Neural cell (in vitro differentiated cells): ENCODE data around the gene DERA. TPM values are rescaled to one million over a fixed set of nuclear protein-coding genes. Genes with fewer than 3 reads are reported as not detected.

Source experiments
- H2AFZ ChIP-seq: fragments of 200-600, 300-800 bp; sonication (generic), shearing (Covaris generic); 2 replicates; pipeline ENCODE4 v1.6.0; 2014; ENCODE audit warnings: low read depth, mild to moderate bottlenecking, antibody characterized with exemption, low read length, moderate library complexity
- H3F3A ChIP-seq: fragments of 200-600 bp; shearing (Covaris generic); 2 replicates; pipeline ENCODE4 v1.6.1; 2016; ENCODE audit warnings: mild to moderate bottlenecking, moderate library complexity, mixed read lengths, antibody characterized with exemption, low read length; ENCODE audit not compliant: insufficient read depth, poor library complexity, severe bottlenecking
- H3K27ac ChIP-seq: fragments of 200-600, 300-800 bp; sonication (generic), shearing (Covaris generic); 2 replicates; pipeline ENCODE4 v1.5.1; 2014; ENCODE audit warnings: mild to moderate bottlenecking, low read length, moderate library complexity
- H3K27me3 ChIP-seq: fragments of 300-800, 200-600 bp; sonication (generic), shearing (Covaris generic); 2 replicates; pipeline ENCODE4 v1.6.0; 2014; ENCODE audit warnings: mild to moderate bottlenecking, low read depth, low read length, moderate library complexity; ENCODE audit not compliant: insufficient read depth
- H3K36me3 ChIP-seq: fragments of 300-800, 200-600 bp; sonication (generic), shearing (Covaris generic); 2 replicates; pipeline ENCODE4 v1.5.1; 2014; ENCODE audit warnings: mild to moderate bottlenecking, antibody characterized with exemption, low read length, moderate library complexity; ENCODE audit not compliant: insufficient read depth
- H3K4me2 ChIP-seq: fragments of 300-800, 200-600 bp; sonication (generic), shearing (Covaris generic); 2 replicates; pipeline ENCODE4 v1.6.0; 2014; ENCODE audit warnings: mild to moderate bottlenecking, low read length
- H3K4me3 ChIP-seq: fragments of 300-800, 200-600 bp; sonication (generic), shearing (Covaris generic); 2 replicates; pipeline ENCODE4 v1.5.1; 2014; ENCODE audit warnings: mild to moderate bottlenecking, low read length, moderate library complexity
- H3K79me2 ChIP-seq: fragments of 200-600 bp; shearing (Covaris generic); replicated peaks from 2 replicates; pipeline ENCODE4 v1.6.0; 2014; ENCODE audit warnings: mild to moderate bottlenecking, low read length, moderate library complexity; ENCODE audit not compliant: insufficient read depth
- H3K9ac ChIP-seq: fragments of 300-800, 200-600 bp; sonication (generic), shearing (Covaris generic); 2 replicates; pipeline ENCODE4 v1.6.1; 2016; ENCODE audit warnings: mild to moderate bottlenecking, low read length, mixed read lengths
- H3K9me2 ChIP-seq: fragments of 200-600 bp; shearing (Covaris generic); 2 replicates; pipeline ENCODE4 v1.6.1; 2016; ENCODE audit warnings: mild to moderate bottlenecking, low read length, mixed read lengths; ENCODE audit not compliant: insufficient read depth
- H3K9me3 ChIP-seq: fragments of 200-600, 300-800 bp; sonication (generic), shearing (Covaris generic); 2 replicates; pipeline ENCODE4 v1.6.1; 2016; ENCODE audit warnings: mild to moderate bottlenecking, mixed run types, low read length, moderate library complexity, mixed read lengths
- H4K20me1 ChIP-seq: fragments of 200-600 bp; shearing (Covaris generic); 2 replicates; pipeline ENCODE4 v1.6.1; 2016; ENCODE audit warnings: mild to moderate bottlenecking, mixed run types; ENCODE audit not compliant: insufficient read depth
- EP300 ChIP-seq: fragments of 450-650 bp; conservative IDR thresholded peaks from 2 replicates; pipeline ENCODE4 v1.6.1; 2014; ENCODE audit warnings: antibody characterized with exemption, mild to moderate bottlenecking, moderate library complexity; ENCODE audit not compliant: poor library complexity, severe bottlenecking
- EZH2 ChIP-seq: fragments of 200-600, 300-800 bp; shearing (Covaris generic), sonication (generic); IDR thresholded peaks from 2 replicates; pipeline ENCODE4 v1.6.1; 2014; ENCODE audit warnings: antibody characterized with exemption, low read length, borderline replicate concordance, mild to moderate bottlenecking; ENCODE audit not compliant: insufficient read depth, poor library complexity, severe bottlenecking
- MXI1 ChIP-seq: fragments of 450-650 bp; conservative IDR thresholded peaks from 2 replicates; pipeline ENCODE4 v1.6.1; 2014; ENCODE audit warnings: antibody characterized with exemption, mild to moderate bottlenecking; ENCODE audit not compliant: poor library complexity, severe bottlenecking
- POLR2AphosphoS5 ChIP-seq: IDR thresholded peaks from 2 replicates; pipeline ENCODE4 v1.6.1; 2012
- RAD21 ChIP-seq: fragments of 450-650 bp; conservative IDR thresholded peaks from 2 replicates; pipeline ENCODE4 v1.6.1; 2014; ENCODE audit warnings: antibody characterized with exemption, mild to moderate bottlenecking, moderate library complexity
- SMC3 ChIP-seq: fragments of 450-650 bp; conservative IDR thresholded peaks from 2 replicates; pipeline ENCODE4 v1.6.1; 2014; ENCODE audit warnings: antibody characterized with exemption, mild to moderate bottlenecking, moderate library complexity; ENCODE audit not compliant: poor library complexity
- TAF1 ChIP-seq: IDR thresholded peaks from 2 replicates; pipeline ENCODE4 v1.6.1; 2012; ENCODE audit warnings: low read depth
- polyA plus RNA-seq: library from polyadenylated mRNA; depleted of rRNA; stranded (reverse); fragments of >200 nt; gene quantifications from 2 replicates; pipeline ENCODE4 v1.2.3, GENCODE V29; 2014
- TF ChIP-seq, protein P1 (sequence below): fragments of 450-650 bp; IDR thresholded peaks from 2 replicates; pipeline ENCODE4 v1.5.1; 2014; ENCODE audit warnings: antibody characterized with exemption, mild to moderate bottlenecking, moderate library complexity; ENCODE audit not compliant: poor library complexity, severe bottlenecking
- TF ChIP-seq, protein P2 (sequence below): IDR thresholded peaks from 2 replicates; pipeline ENCODE4 v1.6.1; 2012; ENCODE audit warnings: borderline replicate concordance

The DERA gene
- polyA plus RNA-seq, 1 donor from 2014 or later, result 7.7 TPM

GRCh38 chr12:15982921-15983320 is 71.8 kb downstream of the DERA start:
- no peaks in the 10 kb centered on the region for H3K9me3 ChIP-seq
- H3K36me3 ChIP-seq, result no peaks in the 10 kb centered on the region
- H3K27ac ChIP-seq, result no peak overlapping the region
- H3K9ac ChIP-seq, result no peak overlapping the region
- no peak overlapping the region for H2AFZ ChIP-seq
- no peaks in the 10 kb centered on the region for H3K27me3 ChIP-seq
- TF ChIP-seq, protein P1, sequence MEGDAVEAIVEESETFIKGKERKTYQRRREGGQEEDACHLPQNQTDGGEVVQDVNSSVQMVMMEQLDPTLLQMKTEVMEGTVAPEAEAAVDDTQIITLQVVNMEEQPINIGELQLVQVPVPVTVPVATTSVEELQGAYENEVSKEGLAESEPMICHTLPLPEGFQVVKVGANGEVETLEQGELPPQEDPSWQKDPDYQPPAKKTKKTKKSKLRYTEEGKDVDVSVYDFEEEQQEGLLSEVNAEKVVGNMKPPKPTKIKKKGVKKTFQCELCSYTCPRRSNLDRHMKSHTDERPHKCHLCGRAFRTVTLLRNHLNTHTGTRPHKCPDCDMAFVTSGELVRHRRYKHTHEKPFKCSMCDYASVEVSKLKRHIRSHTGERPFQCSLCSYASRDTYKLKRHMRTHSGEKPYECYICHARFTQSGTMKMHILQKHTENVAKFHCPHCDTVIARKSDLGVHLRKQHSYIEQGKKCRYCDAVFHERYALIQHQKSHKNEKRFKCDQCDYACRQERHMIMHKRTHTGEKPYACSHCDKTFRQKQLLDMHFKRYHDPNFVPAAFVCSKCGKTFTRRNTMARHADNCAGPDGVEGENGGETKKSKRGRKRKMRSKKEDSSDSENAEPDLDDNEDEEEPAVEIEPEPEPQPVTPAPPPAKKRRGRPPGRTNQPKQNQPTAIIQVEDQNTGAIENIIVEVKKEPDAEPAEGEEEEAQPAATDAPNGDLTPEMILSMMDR, result no peak
- no peak for TF ChIP-seq SMC3
- TF ChIP-seq RAD21, result no peak
- TF ChIP-seq EZH2, result no peak
- TF ChIP-seq MXI1, result no peak
- no peak for TF ChIP-seq EP300
- no peak for TF ChIP-seq POLR2AphosphoS5
- TF ChIP-seq TAF1, result no peak
- TF ChIP-seq, protein P2, sequence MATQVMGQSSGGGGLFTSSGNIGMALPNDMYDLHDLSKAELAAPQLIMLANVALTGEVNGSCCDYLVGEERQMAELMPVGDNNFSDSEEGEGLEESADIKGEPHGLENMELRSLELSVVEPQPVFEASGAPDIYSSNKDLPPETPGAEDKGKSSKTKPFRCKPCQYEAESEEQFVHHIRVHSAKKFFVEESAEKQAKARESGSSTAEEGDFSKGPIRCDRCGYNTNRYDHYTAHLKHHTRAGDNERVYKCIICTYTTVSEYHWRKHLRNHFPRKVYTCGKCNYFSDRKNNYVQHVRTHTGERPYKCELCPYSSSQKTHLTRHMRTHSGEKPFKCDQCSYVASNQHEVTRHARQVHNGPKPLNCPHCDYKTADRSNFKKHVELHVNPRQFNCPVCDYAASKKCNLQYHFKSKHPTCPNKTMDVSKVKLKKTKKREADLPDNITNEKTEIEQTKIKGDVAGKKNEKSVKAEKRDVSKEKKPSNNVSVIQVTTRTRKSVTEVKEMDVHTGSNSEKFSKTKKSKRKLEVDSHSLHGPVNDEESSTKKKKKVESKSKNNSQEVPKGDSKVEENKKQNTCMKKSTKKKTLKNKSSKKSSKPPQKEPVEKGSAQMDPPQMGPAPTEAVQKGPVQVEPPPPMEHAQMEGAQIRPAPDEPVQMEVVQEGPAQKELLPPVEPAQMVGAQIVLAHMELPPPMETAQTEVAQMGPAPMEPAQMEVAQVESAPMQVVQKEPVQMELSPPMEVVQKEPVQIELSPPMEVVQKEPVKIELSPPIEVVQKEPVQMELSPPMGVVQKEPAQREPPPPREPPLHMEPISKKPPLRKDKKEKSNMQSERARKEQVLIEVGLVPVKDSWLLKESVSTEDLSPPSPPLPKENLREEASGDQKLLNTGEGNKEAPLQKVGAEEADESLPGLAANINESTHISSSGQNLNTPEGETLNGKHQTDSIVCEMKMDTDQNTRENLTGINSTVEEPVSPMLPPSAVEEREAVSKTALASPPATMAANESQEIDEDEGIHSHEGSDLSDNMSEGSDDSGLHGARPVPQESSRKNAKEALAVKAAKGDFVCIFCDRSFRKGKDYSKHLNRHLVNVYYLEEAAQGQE, result no peak
- no peaks in the 10 kb centered on the region for H3F3A ChIP-seq
- H3K9me2 ChIP-seq, result no peaks in the 10 kb centered on the region
- no peak overlapping the region for H3K4me2 ChIP-seq
- H3K4me3 ChIP-seq, result no peak overlapping the region
- no peaks in the 10 kb centered on the region for H3K79me2 ChIP-seq
- H4K20me1 ChIP-seq, result no peaks in the 10 kb centered on the region

- TF ChIP-seq TAF1 (no peak), EP300 (no peak), POLR2AphosphoS5 (no peak), SMC3 (no peak), MXI1 (no peak), EZH2 (no peak), RAD21 (no peak)
- TF ChIP-seq, protein P1, result no peak
- TF ChIP-seq, protein P2, result no peak
- H3K36me3 ChIP-seq, result no peaks in the 10 kb centered on the region
- no peaks in the 10 kb centered on the region for H3K27me3 ChIP-seq
- H3K4me3 ChIP-seq, result no peak overlapping the region
- H3F3A ChIP-seq, result no peaks in the 10 kb centered on the region
- H3K4me2 ChIP-seq, result no peak overlapping the region
- H3K9me2 ChIP-seq, result no peaks in the 10 kb centered on the region
- no peaks in the 10 kb centered on the region for H3K9me3 ChIP-seq
- H3K9ac ChIP-seq, result no peak overlapping the region
- no peaks in the 10 kb centered on the region for H4K20me1 ChIP-seq
- H3K27ac ChIP-seq, result no peak overlapping the region
- H3K79me2 ChIP-seq, result no peaks in the 10 kb centered on the region
- no peak overlapping the region for H2AFZ ChIP-seq
These were observed 73.1 kb downstream of the DERA start for GRCh38 chr12:15984097-15984800.
